ENCODE results near the gene NMRAL1.

NMRAL1 gene

DNA sequence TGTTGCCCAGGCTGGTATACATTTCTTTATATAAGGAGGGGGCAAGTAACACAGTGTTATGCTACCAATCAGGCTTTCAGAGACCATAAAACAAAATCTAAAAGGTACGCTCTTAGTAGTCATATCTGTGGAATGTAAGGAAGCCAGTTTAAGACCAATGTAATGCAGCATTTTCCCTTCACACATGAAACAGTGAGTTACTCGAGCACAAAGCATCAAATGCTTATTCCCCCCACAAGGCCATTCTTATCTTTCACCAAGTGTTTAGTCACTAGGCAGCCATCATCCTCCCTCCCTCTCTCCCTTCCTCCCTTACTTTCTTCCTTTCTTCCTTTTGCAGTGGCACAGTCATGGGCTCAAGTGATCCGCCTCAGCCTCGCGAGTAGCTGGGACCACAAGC is 14.6 kb upstream of the NMRAL1 start:
- H3K4me3 ChIP-seq (ENCODE audit: insufficient read depth, low read length, poor library complexity, severe bottlenecking) = no peak overlapping the region
- H3K36me3 ChIP-seq (ENCODE audit: low read length) = no peaks in the 10 kb centered on the region
- H3K79me2 ChIP-seq (ENCODE audit: insufficient read depth, low read length) = peaks cover 39% of the 10 kb centered on the region
- H3K4me2 ChIP-seq (ENCODE audit: low read depth, low read length, poor library complexity, severe bottlenecking) = no peak overlapping the region
- H3K27ac ChIP-seq (ENCODE audit: low read depth, low read length) = no peak overlapping the region
- no peak overlapping the region for H3K9ac ChIP-seq (ENCODE audit: low read length)
- no peaks in the 10 kb centered on the region for H3K27me3 ChIP-seq (ENCODE audit: low read length)
- H4K20me1 ChIP-seq (ENCODE audit: low read depth, low read length) = peaks cover 5% of the 10 kb centered on the region; the same call in 1 of the 2 replicates
- no peak overlapping the region for H2AFZ ChIP-seq (ENCODE audit: low read depth, low read length, severe bottlenecking)
- no peaks in the 10 kb centered on the region for H3F3A ChIP-seq (ENCODE audit: insufficient read depth)
- H3K9me2 ChIP-seq (replicated peaks; ENCODE audit: insufficient read depth, low read length) = no peaks in the 10 kb centered on the region
- no peaks in the 10 kb centered on the region for H3K9me3 ChIP-seq (ENCODE audit: insufficient read depth, low read length)
- TF ChIP-seq EZH2phosphoT487 (conservative IDR thresholded peaks at IDR 0.05; ENCODE audit: low read length) = no peak
- TF ChIP-seq, protein P1, sequence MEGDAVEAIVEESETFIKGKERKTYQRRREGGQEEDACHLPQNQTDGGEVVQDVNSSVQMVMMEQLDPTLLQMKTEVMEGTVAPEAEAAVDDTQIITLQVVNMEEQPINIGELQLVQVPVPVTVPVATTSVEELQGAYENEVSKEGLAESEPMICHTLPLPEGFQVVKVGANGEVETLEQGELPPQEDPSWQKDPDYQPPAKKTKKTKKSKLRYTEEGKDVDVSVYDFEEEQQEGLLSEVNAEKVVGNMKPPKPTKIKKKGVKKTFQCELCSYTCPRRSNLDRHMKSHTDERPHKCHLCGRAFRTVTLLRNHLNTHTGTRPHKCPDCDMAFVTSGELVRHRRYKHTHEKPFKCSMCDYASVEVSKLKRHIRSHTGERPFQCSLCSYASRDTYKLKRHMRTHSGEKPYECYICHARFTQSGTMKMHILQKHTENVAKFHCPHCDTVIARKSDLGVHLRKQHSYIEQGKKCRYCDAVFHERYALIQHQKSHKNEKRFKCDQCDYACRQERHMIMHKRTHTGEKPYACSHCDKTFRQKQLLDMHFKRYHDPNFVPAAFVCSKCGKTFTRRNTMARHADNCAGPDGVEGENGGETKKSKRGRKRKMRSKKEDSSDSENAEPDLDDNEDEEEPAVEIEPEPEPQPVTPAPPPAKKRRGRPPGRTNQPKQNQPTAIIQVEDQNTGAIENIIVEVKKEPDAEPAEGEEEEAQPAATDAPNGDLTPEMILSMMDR (IDR thresholded peaks at IDR 0.05; ENCODE audit: insufficient read depth, low read length, poor library complexity, severe bottlenecking) = no peak

DNA sequence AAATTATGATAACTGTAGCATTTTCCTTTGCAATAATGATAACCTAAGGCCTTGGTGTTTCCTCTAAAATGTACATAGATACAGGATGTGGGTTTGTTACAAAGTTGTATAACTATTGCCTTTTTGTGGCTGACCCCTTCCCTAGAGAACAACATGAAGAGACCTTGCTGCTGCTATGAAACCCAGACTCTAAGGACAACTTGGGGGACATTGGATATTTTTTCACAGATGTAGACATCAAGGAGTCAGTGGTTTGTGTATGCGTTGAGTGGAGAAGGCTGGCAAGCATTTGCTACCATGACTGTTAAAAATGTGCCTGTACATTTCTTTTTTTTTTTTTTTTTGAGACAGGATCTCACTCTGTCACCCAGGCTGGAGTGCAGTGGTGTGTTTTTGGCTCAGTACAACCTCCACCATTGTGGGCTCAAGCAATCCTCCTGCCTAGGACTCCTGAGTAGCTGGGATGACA is 14.1 kb upstream of the NMRAL1 start:
- peaks cover 5% of the 10 kb centered on the region; the same call in 1 of the 2 replicates for H4K20me1 ChIP-seq (ENCODE audit: low read depth, low read length)
- H3K9ac ChIP-seq (ENCODE audit: low read length) = no peak overlapping the region
- H3K27me3 ChIP-seq (ENCODE audit: low read length) = no peaks in the 10 kb centered on the region
- H3K27ac ChIP-seq (ENCODE audit: low read depth, low read length) = no peak overlapping the region
- no peaks in the 10 kb centered on the region for H3K9me3 ChIP-seq (ENCODE audit: insufficient read depth, low read length)
- H3K9me2 ChIP-seq (replicated peaks; ENCODE audit: insufficient read depth, low read length) = no peaks in the 10 kb centered on the region
- no peak for TF ChIP-seq EZH2phosphoT487 (conservative IDR thresholded peaks at IDR 0.05; ENCODE audit: low read length)
- TF ChIP-seq, protein P1 (IDR thresholded peaks at IDR 0.05; ENCODE audit: insufficient read depth, low read length, poor library complexity, severe bottlenecking) = no peak
- no peaks in the 10 kb centered on the region for H3F3A ChIP-seq (ENCODE audit: insufficient read depth)
- H3K36me3 ChIP-seq (ENCODE audit: low read length) = no peaks in the 10 kb centered on the region
- peaks cover 36% of the 10 kb centered on the region for H3K79me2 ChIP-seq (ENCODE audit: insufficient read depth, low read length)
- H3K4me2 ChIP-seq (ENCODE audit: low read depth, low read length, poor library complexity, severe bottlenecking) = no peak overlapping the region
- H3K4me3 ChIP-seq (ENCODE audit: insufficient read depth, low read length, poor library complexity, severe bottlenecking) = no peak overlapping the region
- no peak overlapping the region for H2AFZ ChIP-seq (ENCODE audit: low read depth, low read length, severe bottlenecking)

DNA sequence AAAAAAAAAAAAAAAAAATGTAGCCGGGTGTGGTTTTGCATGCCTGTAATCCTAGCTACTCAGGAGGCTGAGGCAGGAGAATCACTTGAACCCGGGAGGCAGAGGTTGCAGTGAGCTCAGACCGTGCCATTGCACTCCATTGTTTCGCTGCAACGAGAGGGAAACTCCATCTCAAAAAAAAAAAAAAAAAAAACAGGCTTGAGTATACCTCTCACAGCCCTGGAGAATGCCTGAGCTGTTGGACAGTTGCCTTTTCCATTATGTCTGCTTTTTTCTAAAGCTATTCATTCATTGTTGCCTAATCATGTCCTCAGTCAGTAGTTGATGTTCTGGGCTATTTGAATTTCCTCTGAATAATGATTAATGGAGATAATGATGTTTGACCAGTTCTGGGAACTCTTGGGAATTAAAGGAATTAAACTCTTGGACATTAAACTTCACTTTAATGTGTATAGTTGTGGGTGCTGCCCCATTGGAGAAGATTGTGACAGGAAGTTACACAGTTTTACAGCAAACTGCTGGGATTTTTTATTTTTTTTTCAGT is 13.6 kb upstream of the NMRAL1 start:
- no peaks in the 10 kb centered on the region for H3K9me2 ChIP-seq (replicated peaks; ENCODE audit: insufficient read depth, low read length)
- H3K9me3 ChIP-seq (ENCODE audit: insufficient read depth, low read length) = no peaks in the 10 kb centered on the region
- peaks cover 5% of the 10 kb centered on the region; the same call in 1 of the 2 replicates for H4K20me1 ChIP-seq (ENCODE audit: low read depth, low read length)
- H3K27ac ChIP-seq (ENCODE audit: low read depth, low read length) = no peak overlapping the region
- H3F3A ChIP-seq (ENCODE audit: insufficient read depth) = no peaks in the 10 kb centered on the region
- no peak for TF ChIP-seq EZH2phosphoT487 (conservative IDR thresholded peaks at IDR 0.05; ENCODE audit: low read length)
- TF ChIP-seq, protein P1 (IDR thresholded peaks at IDR 0.05; ENCODE audit: insufficient read depth, low read length, poor library complexity, severe bottlenecking) = no peak
- peaks cover 31% of the 10 kb centered on the region for H3K79me2 ChIP-seq (ENCODE audit: insufficient read depth, low read length)
- H3K9ac ChIP-seq (ENCODE audit: low read length) = no peak overlapping the region
- H2AFZ ChIP-seq (ENCODE audit: low read depth, low read length, severe bottlenecking) = no peak overlapping the region
- no peaks in the 10 kb centered on the region for H3K36me3 ChIP-seq (ENCODE audit: low read length)
- no peak overlapping the region for H3K4me2 ChIP-seq (ENCODE audit: low read depth, low read length, poor library complexity, severe bottlenecking)
- no peak overlapping the region for H3K4me3 ChIP-seq (ENCODE audit: insufficient read depth, low read length, poor library complexity, severe bottlenecking)
- H3K27me3 ChIP-seq (ENCODE audit: low read length) = no peaks in the 10 kb centered on the region

Data from SU-DHL-6 (cell line).